Right forelimb (tissue), 1 donor: ENCODE data around the gene LRRC8B.
"Not testable (repeated sequence)": the region's sequence is repeated elsewhere in the genome, so short reads cannot be mapped to it uniquely, and the experiment has no call there.

ENCODE experiments used
- DNase-seq: peaks from one replicate; pipeline ENCODE4 v3.0.0-alpha.2; 2018

LRRC8B gene

DNA sequence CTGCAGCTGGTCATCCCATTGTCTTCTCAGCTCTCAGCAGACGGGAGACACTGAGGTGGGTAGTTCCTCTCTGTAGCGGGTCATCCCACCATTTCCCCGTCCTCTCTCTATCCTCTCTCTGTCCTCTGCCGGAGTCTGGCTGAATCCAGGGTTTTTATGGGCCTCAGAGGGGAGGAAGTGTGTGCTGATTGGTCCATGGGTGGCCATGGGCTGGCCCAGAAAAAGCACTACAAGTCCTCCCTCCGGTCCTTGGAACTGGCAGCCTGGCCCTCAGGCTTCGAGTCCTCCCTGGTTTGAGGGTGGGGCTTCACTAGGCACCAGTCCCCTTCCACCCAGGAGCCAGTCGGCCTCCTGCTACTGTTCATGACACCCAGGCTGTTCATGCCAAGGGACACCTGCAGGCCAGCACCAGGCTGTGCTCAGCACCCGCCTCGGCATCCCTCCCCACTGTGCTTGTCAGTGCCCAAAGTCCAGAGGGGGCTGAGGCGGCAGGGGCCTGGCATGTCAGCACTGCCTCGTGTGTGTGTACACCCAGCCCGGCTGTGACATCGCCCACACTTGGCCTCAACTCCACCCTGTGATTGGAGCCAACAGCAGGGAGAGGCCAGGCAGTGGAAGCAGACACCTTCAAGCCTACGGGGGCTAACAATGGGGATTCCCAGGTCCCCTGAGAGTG lies 85.3 kb downstream of the LRRC8B start:
- no peak for DNase-seq

DNA sequence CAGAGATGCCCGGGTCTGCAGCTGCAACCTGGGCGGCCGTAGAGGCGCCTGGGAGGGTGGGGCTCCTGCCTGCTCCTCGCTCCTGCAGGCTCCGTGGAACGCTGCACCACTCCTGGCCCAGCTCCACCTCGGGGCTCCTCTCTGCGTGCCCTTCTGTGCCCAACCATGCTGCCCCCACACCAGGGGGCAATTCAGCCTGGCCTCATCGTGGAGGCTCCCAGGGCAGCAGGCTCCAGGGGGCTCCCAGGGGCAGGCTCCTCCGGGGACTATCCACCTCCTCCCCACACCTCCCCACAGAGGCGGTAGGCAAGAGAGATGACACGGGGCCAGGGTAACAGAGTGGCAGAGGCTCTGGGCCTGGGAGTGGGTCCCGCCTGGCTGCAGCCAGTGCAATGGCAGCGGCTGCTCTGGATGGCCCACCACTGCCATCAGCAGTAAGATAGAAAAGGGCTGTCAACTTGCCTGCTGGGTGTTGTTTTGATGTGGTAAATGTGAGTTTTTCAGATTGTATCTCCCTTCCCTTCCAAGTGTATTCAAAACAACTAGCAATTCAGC lies 85.9 kb downstream of the LRRC8B start:
- no peak for DNase-seq

DNA sequence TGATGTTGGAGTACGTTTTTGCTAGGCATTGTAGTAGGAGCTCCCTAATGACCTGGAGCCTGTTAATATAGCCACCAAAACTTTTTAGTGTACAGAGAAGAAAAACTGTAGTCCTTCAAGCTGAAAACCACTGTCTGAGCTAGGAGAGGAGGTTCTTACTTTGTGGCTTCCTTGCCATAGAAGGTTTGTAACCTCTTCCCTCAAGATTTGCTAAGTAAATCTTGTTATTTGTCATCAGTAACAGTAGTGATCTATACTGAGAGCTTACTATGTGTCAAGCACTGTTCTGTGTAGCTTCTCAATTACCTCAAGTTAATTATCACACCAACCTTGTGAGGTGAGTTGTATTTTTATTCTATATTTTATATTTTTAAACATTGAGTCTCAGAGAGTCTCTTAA lies 87.1 kb downstream of the LRRC8B start:
- no peak for DNase-seq

DNA sequence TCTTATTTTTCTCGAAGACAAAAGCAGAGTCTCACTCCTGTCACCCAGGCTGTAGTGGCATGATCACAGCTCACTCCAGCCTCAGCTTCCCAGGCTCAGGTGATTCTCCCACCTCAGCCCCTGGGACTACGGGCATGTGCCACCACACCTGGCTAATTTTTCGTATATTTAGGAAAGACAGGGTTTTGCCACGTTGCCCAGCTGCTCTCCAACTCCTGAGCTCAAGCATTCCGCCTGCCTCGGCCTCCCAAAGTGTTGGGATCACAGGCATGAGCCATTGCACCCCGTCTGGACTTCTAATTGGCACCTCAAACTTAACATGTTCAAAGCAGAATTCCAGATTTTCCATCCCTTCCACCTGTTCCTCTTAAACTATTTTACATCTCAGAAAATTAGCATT lies 89.3 kb downstream of the LRRC8B start:
- no peak for DNase-seq

DNA sequence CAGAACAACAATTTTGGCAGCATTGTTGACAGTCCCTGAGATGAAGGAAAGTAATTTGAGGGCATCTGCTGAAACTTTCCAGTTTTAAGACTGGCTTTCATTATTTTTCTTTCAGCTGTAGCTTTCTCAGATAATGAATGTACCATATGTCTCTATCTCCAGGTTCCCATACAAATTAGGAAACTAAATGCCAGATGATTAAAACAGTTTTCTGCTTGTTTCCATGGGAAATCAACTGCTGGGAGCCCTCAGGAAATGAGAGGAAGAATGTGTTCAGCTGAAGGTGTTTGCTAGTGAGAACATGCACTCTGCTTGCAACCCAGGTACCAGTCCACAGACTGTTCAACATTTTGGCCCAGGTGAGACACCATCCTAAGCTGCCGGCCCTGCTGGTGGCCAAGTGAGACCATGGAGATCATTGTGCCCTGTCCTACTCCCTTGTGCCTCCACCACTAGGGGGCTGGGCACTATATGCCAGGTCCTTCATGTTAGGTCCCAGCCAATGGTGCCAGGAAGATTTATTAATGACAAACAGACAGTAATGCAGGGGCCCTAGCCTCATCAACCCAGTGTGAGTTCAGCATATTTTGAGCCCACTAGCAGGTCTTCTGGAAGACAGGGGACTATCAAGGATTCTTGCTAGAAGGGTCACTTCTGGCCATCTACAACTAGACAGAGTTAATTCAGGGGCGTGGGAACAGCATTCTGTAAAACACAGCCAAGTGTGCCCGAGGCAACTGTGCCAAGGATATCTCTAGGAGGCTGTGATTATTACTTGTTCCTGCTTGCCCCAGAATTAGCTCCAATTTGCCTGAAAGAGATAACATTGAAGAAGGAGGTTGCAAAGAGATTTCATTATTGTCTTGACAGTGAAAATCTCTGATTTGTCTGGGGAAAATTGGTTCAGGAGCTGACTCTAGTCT lies 91.3 kb downstream of the LRRC8B start:
- DNase-seq: no peak

DNA sequence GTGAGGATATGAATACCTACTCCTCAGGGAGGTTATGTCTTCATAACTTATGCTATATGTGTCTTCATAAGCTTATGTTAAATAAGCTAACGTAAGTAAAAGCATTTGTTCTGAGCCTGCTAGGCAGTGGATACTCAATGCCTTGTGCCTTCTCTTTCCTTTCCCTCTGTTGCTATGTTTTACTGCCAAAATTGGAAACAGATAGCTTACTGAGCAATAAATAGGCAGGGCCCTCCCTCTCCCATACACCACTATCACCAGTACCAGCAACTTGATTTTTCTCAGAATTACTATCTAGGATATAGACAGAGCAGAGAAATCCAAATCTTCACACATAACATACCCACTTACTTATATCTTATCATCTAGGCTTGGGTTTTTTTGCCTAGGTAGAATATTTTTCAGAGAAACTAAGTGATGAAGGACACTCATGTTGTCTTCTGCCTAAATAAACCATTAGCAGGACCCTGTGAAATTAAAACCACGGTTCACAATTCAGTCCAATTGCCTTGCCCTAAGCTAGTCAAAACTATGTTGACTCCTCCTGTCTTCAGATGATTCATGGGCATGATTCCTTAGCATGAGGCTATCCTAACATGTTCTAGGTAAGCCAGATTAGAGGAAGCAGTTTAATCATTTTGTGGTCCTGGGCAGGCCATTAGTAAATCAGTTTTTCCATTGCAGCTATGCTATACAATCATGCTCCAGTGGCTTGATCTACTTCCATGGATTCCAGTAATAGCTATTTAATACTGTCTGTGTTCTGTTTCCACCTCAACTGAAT lies 92.4 kb downstream of the LRRC8B start:
- no peak for DNase-seq

DNA sequence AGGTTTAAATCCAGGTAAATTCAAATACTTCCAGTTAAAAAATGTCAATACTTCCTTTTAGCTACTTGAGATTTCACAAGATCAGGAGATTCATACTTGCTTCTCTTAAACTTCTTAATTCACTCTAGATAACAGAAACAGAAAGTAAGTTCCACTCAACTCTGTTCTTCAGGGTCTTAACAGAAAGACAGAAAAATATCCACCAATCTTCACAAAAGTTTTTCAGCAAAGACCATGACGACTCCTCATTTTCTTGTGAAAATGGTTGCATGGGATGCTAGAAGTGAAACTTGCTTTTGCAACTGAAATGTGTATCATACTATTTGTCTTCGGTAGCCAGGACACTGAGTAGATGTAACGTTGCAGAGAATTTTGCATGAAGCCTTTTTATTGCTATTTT lies 96.0 kb downstream of the LRRC8B start:
- no peak for DNase-seq

DNA sequence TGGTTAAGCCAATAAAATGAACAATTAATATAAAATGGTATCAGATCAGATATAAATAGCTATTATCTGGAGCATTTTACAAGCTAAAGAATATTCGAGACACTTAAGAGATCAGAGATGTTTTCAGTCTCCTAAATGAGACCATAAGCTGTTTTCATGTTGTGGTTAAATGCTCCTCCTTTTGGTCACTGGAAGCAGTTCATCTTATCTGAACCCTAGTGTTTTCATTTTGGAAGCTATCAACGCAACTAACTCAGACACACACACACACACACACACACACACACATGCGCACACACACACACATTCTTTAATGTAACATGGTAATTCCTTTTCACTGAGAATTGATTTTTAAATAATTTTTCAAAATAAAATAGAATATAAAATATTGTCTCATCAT lies 98.3 kb downstream of the LRRC8B start:
- no peak for DNase-seq

DNA sequence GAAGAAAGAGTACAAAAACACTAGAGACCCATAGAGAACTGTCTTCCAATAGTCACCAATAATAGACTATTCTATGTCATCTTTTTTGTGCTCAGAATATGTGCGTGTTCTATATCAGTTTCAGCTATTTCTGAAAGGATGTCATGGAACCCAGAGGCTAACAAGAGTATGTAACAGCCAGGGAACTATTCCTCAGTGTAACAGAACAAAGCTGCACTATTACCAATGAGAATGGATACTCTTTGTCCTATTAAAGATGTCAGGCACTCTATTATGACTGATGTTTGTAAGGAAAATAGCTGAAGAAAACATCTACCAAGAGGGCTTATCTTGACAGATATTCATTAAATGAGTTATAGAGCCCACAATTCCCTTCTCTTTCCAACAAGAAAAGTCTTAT lies 99.7 kb downstream of the LRRC8B start:
- no peak for DNase-seq

DNA sequence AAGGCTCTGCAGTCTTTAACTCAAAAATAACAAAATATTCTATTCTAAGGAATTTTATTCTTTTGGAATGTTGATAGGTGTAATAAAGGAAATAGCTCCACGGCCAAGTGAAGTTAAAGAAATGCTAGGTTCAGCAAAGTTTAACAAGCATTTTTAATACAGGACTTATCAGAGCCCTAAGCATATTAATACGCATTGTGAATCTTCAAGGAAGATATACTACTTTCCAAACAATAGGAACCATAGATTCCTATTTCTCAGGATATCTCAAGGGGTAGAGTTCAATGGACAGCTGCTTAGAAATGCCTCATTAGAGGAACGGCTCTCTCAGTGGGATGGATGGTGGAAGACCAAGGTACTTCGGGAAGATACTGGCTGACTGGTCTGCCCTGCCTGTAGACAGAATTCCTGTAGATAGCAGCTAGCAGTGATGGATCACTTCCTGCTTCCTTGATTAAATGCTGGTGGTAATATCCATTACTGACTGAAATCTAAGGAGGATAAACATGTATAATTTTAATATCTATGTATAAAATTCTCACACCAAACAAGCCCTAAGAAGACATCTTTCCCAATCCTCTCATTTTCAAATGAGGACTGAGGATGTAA lies 100.2 kb downstream of the LRRC8B start:
- no peak for DNase-seq

DNA sequence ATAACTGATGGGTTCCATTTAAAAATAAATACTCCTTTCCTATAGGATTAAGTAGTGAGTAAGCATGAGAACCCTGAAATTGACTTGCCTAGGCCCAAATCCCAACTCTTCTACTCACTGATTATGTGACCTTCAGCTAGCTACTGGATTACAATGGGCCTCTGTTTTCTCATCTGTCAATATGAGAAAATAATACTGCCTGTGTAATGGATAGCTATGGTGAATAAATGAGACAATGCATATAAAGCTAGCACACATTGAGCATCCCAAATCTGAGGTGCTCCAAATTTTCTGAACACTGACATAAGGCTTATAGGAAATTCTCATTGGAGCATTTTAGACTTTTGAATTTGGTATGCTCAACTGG lies 103.0 kb downstream of the LRRC8B start:
- DNase-seq: no peak

DNA sequence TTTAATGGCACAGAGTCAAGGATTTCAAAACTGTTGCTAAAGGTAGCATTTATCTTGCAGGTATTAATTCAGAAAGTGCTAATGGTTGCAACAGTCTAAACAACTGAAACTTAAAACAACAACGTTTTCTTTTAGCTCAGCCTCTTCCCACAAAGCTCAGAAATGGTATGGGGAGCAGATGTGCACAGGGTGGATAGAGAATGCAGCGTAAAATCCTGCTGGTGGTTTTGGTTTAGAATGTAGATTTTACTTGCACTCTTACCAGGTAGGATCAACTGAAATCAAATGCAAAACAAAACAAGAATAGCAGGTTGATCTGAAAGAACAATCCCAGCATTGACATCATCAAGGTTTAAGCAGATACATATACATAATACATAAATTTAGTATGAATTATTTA lies 104.5 kb downstream of the LRRC8B start:
- DNase-seq: no peak

DNA sequence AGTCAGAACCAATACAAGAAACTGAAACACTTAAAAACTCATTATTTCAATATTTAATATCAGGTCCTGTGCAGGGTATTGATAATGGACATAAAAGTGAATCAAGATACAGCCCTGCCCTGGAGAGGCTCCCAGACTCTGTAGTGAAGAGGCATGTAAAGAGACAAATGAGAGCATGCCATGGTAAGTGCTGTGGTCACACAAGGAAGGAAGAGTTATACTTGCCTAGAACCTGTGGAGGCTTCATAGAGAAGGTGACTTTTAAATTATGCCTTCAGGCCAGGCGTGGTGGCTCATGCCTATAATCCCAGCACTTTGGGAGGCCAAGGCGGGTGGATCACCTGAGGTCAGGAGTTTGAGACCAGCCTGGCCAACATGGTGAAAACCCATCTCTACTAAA lies 105.0 kb downstream of the LRRC8B start:
- DNase-seq: not testable (repeated sequence)

DNA sequence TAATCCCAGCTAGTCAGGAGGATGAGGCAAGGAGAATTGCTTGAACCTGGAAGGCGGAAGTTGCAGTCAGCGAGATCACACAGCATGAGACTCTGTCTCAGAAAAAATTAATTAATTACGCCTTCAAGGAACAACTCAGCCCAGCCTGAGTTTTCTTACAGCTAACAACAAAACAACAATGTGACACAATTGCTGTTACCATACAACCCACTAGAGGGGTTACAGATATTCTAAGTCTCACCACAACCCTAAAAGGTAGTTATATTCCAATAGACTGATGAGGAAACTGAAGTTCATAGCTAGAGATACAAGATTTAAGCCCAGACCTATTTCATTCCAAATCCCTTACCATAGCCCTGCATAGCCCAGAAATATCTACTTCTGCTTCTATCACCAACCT lies 105.4 kb downstream of the LRRC8B start:
- DNase-seq: no peak

DNA sequence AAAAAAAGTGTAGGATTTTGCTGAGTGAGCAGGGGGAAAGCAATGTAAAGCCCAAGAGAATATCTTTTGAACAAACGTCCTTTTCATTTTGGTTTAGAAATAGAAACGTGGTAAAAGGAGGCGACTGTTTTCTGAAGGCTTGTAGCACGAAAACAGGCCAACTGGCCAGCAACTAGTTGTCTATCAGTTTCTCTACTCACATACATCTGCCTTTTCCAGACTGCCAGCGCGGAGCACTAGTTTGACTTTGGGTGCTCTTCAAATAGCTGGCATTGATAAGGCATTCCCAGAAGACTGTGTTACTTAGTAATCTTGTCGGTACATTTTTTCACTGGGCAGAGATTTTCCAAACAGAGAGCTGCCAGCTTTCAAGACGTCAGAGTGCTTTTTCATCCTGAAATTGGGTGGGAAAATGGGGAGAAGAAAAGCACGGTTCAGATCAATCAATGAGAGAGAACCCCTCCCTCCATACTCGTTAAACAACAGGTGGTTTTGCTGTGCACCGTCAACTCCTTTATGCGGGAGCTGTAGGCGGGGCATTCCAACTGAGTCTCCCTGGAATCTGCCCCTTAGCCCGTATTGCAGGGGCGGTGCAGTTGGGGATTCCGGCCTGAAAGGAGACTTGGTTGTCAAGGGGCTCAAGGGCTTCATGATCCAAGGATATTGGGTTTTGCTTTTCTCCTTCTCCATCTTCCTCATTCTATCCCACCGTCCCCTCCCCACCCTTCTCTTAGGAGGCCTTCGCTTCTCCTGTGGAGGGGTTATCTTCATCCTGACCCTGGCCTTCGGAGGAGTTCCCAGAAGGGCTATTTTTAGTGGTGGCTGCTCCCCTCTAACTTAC lies 107.4 kb downstream of the LRRC8B start:
- no peak for DNase-seq

DNA sequence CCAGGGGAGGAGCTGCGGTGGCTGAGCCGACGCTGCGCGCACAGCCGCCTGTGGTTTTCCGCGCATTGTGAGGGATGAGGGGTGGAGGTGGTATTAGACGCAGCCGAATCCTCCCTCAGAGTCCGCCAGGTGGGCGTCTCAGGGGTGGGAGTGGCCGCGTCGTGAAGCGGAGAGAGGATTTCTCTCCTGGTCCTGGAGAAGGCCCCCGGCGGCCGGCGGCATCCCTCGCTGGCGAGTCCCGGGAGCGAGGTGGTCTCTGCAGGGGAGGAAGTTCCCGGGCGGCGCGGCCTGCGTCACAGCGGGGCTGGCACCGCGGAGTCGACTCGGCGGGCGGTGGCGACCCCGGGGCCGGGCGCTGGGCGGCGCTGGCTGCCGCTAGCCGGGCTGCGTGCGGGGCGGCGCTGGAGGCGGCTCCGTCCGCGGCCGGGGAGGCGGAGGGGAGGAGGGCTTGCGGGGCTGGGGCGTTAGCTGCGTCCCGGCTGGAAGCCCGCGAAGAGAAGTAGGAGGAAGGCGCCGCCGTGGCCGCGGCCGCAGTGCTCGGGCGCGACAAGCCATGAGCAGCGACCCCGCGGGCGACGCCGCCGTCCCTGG lies 108.1 kb downstream of the LRRC8B start, which contains the start of gene LRRC8C:
Gene LRRC8C, plus strand, starts transcription at position 464 of the 591 bp plus-strand sequence. CDS start 53,354 bp downstream, outside the sequence.
- DNase-seq: peak; percentile 91

DNA sequence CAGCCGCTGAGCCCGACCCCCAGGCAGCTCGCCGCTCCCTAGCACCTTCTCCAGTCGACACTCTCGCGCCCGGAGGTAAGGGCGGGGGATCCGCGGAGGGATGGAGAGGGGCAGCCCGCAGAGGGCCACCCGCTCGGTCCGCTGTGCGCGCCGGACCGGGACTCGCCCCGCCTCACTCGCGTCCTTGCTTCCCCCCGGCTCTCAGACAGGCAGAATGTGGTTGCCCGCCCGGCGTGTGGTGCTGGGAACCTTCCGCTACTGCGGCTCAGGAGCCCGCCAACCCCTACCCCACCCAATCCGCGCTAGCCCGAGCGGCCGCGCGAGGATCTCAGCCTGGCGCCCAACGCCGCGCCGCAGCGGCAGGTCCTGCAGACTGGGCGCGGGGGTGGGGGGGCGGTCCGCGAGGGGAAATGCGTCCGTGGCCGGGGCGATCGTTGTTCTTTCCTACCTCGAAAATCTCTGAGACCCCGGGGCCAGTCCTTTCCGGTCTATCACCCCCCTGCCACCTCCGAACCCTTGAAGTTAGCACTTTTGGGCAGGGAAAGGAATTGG lies 108.7 kb downstream of the LRRC8B start:
- peak; percentile 74 for DNase-seq

DNA sequence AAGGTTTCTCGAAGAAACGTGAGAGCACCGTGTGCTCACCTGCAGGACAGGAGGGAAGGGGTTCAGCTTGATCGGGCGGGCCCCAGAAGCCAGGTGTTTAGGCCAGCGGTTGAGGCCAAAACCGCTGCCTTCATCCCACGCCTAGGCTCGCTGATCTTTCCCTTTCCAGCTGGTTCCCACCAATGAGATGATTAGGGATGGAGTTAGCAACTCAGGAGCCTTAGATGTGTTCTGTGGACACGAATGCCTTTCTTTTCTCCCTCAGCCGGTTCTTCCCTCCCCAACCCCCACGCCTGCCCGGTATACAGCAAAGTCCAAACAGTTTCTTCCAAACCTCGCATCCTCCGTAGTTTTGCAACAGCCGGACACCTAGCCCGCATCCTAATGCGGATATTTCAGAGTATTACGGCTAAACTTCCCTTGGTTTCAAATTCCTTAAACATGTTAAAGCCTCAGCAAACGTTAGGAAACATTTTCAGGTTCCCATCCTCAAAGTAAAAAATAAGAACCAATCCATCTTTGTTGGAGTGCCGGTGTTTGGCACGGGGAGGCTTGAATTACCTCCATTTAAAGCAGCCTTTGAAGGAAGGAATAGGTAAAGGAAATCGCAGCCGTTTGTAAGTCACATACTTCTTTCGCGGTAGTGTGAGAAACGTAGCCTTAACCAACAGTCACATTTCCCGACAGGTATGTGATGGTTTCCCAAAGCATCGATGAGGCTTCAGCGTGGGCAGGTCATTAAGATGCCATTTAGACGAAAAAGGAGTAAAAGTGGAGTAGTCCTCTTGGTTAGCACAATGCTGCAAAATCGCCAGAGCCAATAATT lies 109.4 kb downstream of the LRRC8B start:
- DNase-seq: peak; percentile 58

DNA sequence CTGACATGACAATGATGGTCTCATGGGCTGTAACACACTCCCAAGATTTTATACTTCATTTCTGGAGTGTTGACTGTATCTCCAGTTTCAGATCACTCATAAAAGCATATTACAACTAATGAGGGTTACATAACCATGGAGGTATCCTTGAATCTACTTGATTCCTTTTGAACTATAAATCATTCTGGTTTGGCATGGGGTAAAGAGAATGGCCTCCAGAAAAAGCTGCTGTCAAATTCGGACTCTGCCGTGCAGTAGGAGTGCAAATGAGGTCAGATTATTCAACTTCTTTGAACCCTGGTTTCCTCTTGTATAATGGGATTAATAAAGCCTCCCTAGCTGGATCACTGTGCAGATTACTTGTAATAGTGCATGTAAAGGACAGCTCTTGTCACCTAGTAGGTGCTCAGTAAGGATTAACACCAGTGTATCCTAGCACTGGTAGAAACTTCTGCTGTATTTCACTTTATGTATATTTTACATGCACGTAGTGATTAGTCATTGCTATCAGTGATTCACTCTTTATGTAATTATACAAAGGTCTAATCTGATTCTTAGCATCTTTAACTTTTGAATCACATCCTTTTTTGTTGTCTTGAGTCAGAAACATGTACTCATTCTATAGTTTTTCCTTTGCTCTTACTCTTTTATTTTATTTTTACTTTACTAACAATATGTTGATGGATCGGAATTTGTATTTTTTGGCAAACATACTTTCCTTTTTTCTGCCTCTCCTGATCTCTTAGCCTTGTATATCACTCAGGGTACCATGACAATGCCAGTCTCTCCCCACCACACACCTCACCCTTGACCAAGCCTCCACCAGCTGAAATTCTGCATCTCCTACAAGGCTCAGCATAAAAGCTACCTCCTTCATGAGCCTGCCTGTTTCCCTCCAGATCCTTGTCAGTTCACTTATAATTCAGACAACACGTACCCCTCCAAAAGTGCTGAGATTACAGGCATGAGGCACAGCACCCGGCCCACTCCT lies 111.5 kb downstream of the LRRC8B start:
- no peak for DNase-seq
